Motor neuron (in vitro differentiated cells): Measurements from ENCODE around the gene ARHGAP31. TPM values are rescaled to one million over a fixed set of nuclear protein-coding genes. Genes with fewer than 3 reads are reported as not detected.
"Not testable (repeated sequence)": the region's sequence is repeated elsewhere in the genome, so short reads cannot be mapped to it uniquely, and the experiment has no call there.

Experiments
- ATAC-seq, 8 experiments: fragments of 200-7000 bp; cut with Tn5 transposase; replicated peaks in 6 of 8; 2 replicates each; pipeline ENCODE4 v1.8.0; 2021; ENCODE audit warnings: mild to moderate bottlenecking in 8 of 8, moderate library complexity in 8 of 8
- H3K27ac ChIP-seq, 2 donors: fragments of 250-450 bp; sonication (Bioruptor Pico); 2 replicates each; pipeline ENCODE4 v1.9.0; 2021; ENCODE audit warnings: antibody characterized with exemption in 2 of 2, mild to moderate bottlenecking in 2 of 2, moderate library complexity in 1 of 2
- H3K4me1 ChIP-seq, 2 donors: fragments of 250-450 bp; sonication (Bioruptor Pico); replicated peaks in 1 of 2; 2 replicates each; pipeline ENCODE4 v1.6.1; 2021; ENCODE audit warnings: antibody characterized with exemption in 2 of 2, mild to moderate bottlenecking in 2 of 2, moderate library complexity in 1 of 2
- H3K4me3 ChIP-seq, 5 donors: fragments of 250-450 bp; sonication (Bioruptor Pico); 2 replicates each; pipeline ENCODE4 v1.9.0; 2021; ENCODE audit warnings: antibody characterized with exemption in 5 of 5, mild to moderate bottlenecking in 5 of 5, moderate library complexity in 4 of 5
- WGBS, 10 experiments: fragments of 450-650 bp; shearing (Covaris generic); methylation state at CpG; one replicate each; pipeline ENCODE4 v1.0.0; 2022; 5-methylcytosine and 5-hydroxymethylcytosine counted together
- in situ Hi-C, 9 experiments: fragments of 400-800 bp; cut with MboI; loops; one replicate each; pipeline ENCODE4 v1.15.0; 2021; ENCODE audit warnings: low sequenced_read_pairs in 9 of 9, low pct_unique_long_range_greater_than_20kb in 2 of 9; ENCODE audit not compliant: unreplicated experiment in 9 of 9
- total RNA-seq, 8 experiments: library from RNA; unstranded; fragments of 300-600 nt; gene quantifications; 2 replicates each; pipeline versions ENCODE4 v1.2.3 to v1.2.4, GENCODE V29; 2022

ARHGAP31 gene
- total RNA-seq, 8 experiments from 2014 or later, result 0.58 to 15.6 (median 3.8) TPM

DNA sequence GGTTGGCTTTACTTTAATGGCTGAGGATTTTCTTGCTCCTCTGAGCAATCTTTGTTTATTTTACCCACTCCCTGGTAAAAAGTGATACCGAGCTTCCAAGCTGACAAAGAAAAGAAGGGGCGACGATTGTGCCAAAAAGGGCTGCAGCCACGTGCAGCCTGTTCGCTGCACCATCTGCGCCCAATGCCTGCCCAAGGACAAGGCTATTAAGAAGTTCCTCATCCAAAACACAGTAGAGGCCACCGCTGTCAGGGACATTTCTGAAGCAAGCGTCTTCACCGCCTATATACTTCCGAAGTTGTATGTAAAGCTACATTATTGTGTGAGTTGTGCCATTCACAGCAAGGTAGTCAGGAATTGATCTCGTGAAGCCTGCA lies 4.4 kb downstream of the ARHGAP31 start:
- in situ Hi-C loops, result loop anchor here in 1 of 9 experiments (25.0 kb wide), 1 partner anchor 389 kb away; the partner anchor contains the start of gene COX17
- 40 to 98% (median 93%) methylated on average over 1 to 10 of the region's 11 CpGs; no CpG with 5 or more reads in 3 of the 10 experiments for WGBS, 10 experiments

DNA sequence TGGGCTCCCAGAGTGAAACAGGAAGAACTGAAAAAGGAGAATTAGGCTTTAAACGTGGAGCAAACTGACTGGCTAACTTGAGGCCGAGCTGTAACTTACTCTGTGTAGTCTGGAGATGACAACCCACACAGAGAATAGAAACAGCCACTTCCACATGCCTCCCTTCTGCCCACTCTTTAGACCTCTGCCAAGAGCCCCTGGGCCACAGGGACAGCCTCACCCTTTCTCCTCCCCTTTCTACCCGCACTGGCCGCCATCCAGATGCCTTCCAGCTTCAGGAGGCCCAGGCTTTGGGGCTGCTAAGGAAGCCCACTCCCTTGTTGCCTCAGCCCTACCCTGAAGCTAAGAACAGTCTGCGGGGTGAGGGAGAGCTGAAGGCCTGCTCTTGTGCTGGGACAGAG lies 6.8 kb downstream of the ARHGAP31 start:
- Histone ChIP-seq H3K4me1 (peaks cover 9 to 12% of the 10 kb centered on the region in 2 donors), H3K27ac (no peak overlapping the region), H3K4me3 (no peak overlapping the region)
- ATAC-seq, result peak in 3 of 8 experiments; percentile 48 to 80 (median 50)
- WGBS, 10 experiments, result 66 to 100% (median 86%) methylated on average over 1 to 3 of the region's 5 CpGs; no CpG with 5 or more reads in 6 of the 10 experiments
- in situ Hi-C loops, result no loop called here

More for the DNA sequence above, 4.4 kb downstream of the ARHGAP31 start:
- ATAC-seq, result no peak
- Histone ChIP-seq H3K27ac (no peak overlapping the region), H3K4me1 (peaks cover 2 to 5% of the 10 kb centered on the region in 2 donors), H3K4me3 (no peak overlapping the region)

DNA sequence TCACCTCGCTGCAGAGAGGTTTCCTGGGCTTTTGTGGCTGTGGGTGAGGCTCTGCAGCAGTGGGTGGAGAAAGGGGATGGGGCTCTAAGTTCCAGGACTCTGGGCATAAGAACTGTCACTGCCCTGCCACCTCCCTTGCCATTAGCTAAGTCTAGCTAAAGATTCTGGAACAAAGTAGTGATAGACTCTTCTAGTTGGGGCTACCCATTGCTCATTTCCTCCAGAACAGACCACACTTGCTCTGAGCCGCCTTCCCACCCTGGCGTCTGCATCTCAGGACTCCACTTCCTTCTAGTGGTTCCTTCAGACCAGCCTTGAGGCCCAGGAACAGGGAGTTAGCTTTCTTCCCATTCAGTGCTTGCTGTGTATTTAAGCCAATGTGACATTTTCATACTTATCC lies 7.5 kb downstream of the ARHGAP31 start:
- Histone ChIP-seq H3K4me1 (peaks cover 5 to 11% of the 10 kb centered on the region in 2 donors), H3K4me3 (no peak overlapping the region), H3K27ac (no peak overlapping the region)
- no peak for ATAC-seq
- in situ Hi-C loops, result no loop called here
- WGBS, 10 experiments, result 80 to 100% (median 90%) methylated on average over 1 to 2 of the region's 3 CpGs; no CpG with 5 or more reads in 7 of the 10 experiments

DNA sequence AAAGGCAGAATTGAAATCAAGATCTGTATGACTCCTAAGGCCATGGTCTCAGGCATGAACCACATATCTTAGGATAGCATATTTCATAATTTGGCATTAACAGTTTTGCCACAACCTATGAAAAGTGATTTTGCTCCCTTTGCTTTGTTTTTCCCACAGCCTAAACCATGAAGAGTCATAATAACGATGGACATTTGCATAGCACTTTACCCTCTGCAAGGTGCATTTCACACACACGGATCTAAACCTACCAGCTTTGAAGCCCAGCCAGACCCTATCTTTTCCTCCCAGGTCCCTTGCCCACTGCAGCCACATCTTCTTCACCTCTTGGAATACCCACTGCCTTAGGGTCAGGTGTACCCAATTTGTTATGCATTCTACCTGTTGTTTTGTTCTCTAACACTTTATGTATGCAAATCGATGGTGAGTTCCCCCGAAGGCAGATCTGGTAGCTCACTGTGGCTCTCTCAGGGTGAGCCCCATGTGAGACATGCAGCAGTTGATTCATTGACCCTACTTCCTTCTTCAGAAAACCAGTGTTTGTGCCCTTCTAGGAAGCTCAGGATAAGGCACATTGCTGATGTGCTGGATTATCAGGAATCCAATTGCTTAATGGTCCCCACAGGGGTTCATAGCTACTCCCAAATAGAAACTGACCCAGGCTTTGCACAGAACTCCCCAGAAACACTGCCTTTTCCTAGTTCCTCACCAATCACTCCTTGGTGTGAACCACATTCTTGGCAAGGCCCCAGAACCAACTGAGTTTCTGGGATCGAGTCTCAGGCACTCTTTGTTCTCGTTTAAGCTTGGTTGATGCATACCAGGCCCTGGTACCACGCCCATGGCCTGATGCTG lies 8.7 kb downstream of the ARHGAP31 start:
- ATAC-seq, result no peak
- in situ Hi-C loops, result no loop called here
- 20 to 100% (median 65%) methylated on average over 1 to 5 of the region's 7 CpGs; no CpG with 5 or more reads in 2 of the 10 experiments for WGBS, 10 experiments
- H3K4me1 ChIP-seq, result peaks cover 5 to 9% of the 10 kb centered on the region in 2 donors
- no peak overlapping the region for H3K27ac ChIP-seq
- no peak overlapping the region for H3K4me3 ChIP-seq

DNA sequence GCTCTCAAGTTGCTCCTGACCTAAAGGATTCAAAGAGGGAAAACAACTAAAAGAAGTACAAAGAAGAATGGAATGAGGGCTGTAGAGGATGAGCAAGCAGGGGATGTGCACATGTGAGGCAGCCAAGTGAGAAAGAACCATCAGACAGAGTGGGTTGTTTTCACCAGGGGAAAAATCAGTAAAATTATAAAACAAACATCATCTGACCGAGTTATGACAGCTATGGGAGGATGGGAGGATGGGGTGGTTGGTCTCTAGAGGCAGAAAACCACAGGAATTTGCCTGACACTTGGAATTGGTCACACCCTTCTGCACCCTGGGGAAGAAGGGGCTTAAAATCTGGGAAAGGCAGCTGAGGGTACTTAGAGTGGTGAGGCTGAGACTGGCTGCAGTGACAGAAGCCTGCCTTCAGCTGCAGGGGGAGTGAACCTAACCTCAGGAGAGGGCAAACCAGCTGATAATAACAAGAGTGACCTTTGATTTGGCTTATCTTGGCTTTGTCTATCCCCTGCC lies 10.1 kb downstream of the ARHGAP31 start:
- in situ Hi-C loops, result no loop called here
- 0 to 100% (median 83%) methylated on average over 1 of the region's 1 CpG; no CpG with 5 or more reads in 3 of the 10 experiments for WGBS, 10 experiments
- Histone ChIP-seq H3K4me3 (no peak overlapping the region), H3K27ac (no peak overlapping the region), H3K4me1 (peaks cover 5 to 9% of the 10 kb centered on the region in 2 donors)
- peak in 3 of 8 experiments; percentile 38 to 61 (median 42) for ATAC-seq

DNA sequence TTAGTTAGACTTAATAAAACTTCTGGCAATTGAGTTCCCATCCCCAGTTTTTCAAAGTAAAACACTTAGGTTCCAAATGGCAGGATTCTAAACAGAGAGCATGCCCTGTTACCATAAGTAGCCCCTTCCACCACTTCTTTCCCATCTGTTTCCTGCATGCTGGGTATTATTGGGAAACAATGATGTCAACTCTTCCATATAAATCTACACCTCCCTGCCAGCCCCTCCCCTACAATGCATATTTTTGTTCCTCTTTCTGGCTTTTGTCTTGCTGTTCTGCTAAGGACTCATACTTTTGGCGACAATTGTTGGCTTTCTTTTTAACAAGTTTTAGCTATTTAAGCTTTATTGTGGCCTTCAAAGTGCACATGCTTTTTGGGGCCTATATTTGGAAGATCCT lies 11.1 kb downstream of the ARHGAP31 start:
- peaks cover 5 to 9% of the 10 kb centered on the region in 2 donors for H3K4me1 ChIP-seq
- in situ Hi-C loops, result no loop called here
- ATAC-seq, result peak in 6 of 8 experiments; percentile 29 to 69 (median 52)
- H3K4me3 ChIP-seq, result no peak overlapping the region
- peak overlapping the region in 1 of 2 donors; percentile 8 for H3K27ac ChIP-seq
- 0 to 100% (median 62%) methylated on average over 1 of the region's 1 CpG; no CpG with 5 or more reads in 2 of the 10 experiments for WGBS, 10 experiments

DNA sequence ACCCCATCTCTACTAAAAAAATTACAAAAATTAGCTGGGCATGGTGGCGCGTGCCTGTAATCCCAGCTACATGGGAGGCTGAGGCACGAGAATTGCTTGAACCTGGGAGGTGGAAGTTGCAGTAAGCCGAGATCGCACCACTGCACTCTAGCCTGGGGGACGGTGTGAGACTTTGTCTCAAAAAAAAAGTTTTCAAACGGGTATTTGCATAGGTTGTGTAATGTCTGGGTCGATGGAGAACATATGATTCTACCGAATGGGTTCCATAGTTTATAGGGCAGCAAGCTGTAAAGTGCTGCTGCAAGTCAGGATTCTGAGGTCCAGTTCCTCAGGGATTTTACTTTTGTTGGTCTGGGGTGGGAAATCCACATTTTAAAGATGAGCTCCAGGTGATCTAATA lies 12.2 kb downstream of the ARHGAP31 start:
- ATAC-seq, in situ Hi-C loops, H3K4me1 ChIP-seq, H3K27ac ChIP-seq, H3K4me3 ChIP-seq: not testable (repeated sequence)
- WGBS, 10 experiments, result 74 to 100% (median 96%) methylated on average over 1 to 9 of the region's 9 CpGs; no CpG with 5 or more reads in 1 of the 10 experiments

DNA sequence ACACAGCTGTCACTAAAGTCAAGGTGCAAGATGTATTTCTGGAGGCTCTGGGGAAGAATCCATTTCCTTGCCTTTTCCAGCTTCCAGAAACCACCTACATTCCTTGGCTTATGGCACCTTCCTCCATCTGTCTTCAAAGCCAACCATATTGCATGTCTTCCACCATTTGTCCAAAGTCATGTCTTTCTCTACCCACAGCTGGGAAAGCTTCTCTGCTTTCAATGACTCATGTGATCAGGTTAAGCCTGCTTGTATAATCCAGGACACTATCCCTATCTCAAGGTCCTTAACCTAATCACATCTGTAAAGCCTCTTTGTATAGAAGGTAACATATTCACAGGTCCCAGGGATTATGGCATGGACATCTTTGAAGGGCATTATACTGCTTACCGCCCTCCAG lies 14.2 kb downstream of the ARHGAP31 start:
- WGBS, 10 experiments, result 80 to 100% (median 100%) methylated on average over 1 of the region's 1 CpG; no CpG with 5 or more reads in 5 of the 10 experiments
- Histone ChIP-seq H3K4me1 (peaks cover 5 to 9% of the 10 kb centered on the region in 2 donors), H3K4me3 (no peak overlapping the region), H3K27ac (no peak overlapping the region)
- ATAC-seq, result no peak
- in situ Hi-C loops, result no loop called here

DNA sequence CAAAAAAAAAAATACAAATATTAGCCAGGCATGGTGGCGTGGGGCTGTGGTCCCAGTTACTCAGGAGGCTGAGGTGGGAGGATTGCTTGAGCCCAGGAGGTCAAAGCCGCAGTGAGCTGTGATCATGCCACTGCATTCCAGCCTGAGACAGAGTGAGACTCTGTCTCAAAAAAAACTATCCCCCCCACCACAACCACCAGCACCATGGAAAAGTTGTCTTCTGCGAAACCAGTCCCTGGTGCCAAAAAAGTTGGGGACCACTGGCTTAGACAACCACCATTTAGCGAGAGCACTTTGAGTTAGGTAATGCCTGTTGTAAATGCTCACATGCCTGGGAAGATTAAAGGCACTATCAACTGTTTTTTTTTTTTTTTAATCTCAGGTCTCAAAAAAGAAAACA lies 15.4 kb downstream of the ARHGAP31 start:
- Histone ChIP-seq H3K4me3 (no peak overlapping the region), H3K4me1 (peaks cover 5 to 9% of the 10 kb centered on the region in 2 donors), H3K27ac (no peak overlapping the region)
- ATAC-seq, result no peak
- WGBS, 10 experiments, result 83 to 100% (median 92%) methylated on average over 2 to 4 of the region's 4 CpGs; no CpG with 5 or more reads in 2 of the 10 experiments
- in situ Hi-C loops, result no loop called here

DNA sequence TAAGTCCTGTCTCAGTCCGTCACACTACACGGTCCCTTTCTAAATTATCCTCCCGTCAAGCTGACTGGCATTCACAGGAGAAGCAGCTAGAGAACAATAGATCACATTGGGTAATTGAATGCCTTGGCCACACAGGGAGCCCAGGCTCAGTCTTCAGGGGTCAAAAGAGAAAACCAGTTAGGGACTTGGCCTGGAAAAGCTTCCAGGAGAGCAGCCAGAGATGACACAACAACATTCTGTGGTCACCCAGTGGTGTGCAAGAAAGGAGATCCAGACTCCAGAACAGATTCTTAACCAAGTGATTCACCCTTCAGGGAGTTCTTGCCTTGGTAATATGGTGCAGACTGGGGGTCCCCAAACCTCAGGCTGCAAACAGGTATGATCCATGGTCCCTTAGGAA lies 15.9 kb downstream of the ARHGAP31 start:
- H3K4me1 ChIP-seq, result peaks cover 2 to 7% of the 10 kb centered on the region in 2 donors
- no peak overlapping the region for H3K27ac ChIP-seq
- WGBS, 10 experiments, result 0 to 62% (median 33%) methylated on average over 1 to 3 of the region's 3 CpGs; no CpG with 5 or more reads in 5 of the 10 experiments
- in situ Hi-C loops, result no loop called here
- H3K4me3 ChIP-seq, result no peak overlapping the region
- ATAC-seq, result peak in 1 of 8 experiments; percentile 15

DNA sequence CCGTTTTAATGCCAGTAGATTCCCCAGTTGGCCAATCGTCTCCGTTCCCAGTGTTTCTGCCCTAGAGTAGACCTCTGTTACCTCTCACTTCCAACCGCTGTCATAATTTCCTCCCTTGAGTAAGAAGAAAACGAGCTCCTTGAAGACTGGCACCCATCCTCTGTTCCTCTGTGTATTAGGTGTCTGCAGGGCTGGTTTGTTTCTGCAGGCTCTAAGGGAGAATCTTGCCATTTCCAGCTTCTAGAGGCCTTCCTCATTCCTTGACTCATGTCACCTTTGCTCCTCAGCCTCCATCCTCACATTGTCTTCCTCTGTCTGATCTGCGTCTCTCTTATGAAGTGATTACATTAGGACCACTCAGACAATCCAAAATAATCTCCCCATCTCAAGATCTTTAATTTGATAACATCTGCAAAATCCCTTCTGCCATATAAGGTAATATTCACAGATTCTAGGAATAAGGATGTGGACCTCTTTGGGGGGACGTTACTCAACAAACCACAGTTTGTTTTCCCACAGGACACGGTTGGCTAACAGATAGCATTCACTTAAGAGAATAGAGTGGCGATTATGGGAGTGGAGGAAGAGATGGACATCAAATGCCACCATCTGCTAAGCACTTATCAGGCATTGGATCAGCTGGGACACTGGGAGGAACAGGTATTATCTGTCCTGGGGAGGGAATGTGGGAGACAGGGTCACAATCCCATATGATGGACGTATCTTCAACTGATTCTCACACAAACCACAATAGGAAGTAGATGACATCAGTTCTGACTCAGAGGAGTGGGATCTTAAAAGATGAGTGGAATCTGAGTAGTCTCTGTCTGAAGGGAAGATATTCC lies 17.1 kb downstream of the ARHGAP31 start:
- in situ Hi-C loops, result no loop called here
- 47 to 92% (median 75%) methylated on average over 3 to 10 of the region's 10 CpGs; no CpG with 5 or more reads in 2 of the 10 experiments for WGBS, 10 experiments
- Histone ChIP-seq H3K27ac (no peak overlapping the region), H3K4me3 (no peak overlapping the region), H3K4me1 (no peaks in the 10 kb centered on the region)
- peak in 2 of 8 experiments; percentile 39 to 44 for ATAC-seq

DNA sequence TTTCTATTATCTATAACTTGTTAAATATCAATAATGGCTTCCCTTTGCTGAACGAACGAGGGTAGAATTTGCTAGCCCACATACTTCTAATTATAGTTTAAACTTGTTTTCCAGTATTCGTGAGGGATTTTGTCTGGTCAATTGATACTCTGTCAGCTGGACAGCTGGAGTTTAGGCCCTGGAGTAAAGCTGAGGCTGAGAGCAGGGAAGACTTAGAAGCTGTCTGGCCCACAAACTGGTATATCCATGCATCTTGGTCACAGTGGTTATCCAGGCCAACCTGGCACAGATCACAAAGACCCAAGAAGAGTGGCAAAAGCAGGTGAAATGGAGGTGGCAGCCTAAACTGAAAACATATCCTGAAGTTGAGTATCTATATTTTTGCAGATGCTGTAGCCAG lies 19.3 kb downstream of the ARHGAP31 start:
- 60 to 100% (median 91%) methylated on average over 2 to 3 of the region's 3 CpGs; no CpG with 5 or more reads in 1 of the 10 experiments for WGBS, 10 experiments
- no peaks in the 10 kb centered on the region for H3K4me1 ChIP-seq
- ATAC-seq, result no peak
- in situ Hi-C loops, result no loop called here
- no peak overlapping the region for H3K27ac ChIP-seq
- H3K4me3 ChIP-seq, result no peak overlapping the region
